HFF-Myc (cell line): Measurements from ENCODE around the gene LIPC.

Experiments used
- DNase-seq: peaks from one replicate; pipeline ENCODE4 v3.0.0-alpha.2; 2011; ENCODE audit warnings: low read depth; ENCODE audit errors: extremely low read depth
- H3K4me3 ChIP-seq: replicated peaks from 2 replicates; pipeline ENCODE4 v1.5.1; 2011; ENCODE audit warnings: low read depth, mild to moderate bottlenecking, control low read depth, low read length
- TF ChIP-seq, protein P1 (sequence below): IDR thresholded peaks from 2 replicates; pipeline ENCODE4 v1.5.1; 2012; ENCODE audit warnings: mild to moderate bottlenecking, low read depth, low read length, control low read depth; ENCODE audit errors: missing control alignments

Gene LIPC

DNA sequence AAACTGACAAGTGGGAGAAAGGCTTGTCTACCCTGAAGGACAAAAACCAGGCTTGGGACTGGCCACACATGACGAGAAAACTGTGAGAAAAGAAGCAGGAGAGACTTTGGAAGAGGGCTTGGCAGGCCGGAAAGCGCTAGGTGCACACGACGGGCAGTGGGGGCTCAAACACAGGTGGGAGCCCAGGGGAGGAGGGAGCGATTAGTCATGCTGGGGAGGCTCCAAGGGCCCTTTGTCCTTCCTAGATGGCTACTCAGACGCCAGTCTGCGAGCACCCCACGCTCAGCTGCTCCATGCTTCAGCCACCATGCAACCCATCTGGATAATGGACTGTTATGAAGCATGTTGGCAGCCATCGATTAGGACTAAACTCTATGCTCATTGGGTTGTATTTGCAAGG, 17.1 kb downstream of the LIPC start:
- TF ChIP-seq, protein P1, sequence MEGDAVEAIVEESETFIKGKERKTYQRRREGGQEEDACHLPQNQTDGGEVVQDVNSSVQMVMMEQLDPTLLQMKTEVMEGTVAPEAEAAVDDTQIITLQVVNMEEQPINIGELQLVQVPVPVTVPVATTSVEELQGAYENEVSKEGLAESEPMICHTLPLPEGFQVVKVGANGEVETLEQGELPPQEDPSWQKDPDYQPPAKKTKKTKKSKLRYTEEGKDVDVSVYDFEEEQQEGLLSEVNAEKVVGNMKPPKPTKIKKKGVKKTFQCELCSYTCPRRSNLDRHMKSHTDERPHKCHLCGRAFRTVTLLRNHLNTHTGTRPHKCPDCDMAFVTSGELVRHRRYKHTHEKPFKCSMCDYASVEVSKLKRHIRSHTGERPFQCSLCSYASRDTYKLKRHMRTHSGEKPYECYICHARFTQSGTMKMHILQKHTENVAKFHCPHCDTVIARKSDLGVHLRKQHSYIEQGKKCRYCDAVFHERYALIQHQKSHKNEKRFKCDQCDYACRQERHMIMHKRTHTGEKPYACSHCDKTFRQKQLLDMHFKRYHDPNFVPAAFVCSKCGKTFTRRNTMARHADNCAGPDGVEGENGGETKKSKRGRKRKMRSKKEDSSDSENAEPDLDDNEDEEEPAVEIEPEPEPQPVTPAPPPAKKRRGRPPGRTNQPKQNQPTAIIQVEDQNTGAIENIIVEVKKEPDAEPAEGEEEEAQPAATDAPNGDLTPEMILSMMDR: no peak
- no peak overlapping the region for H3K4me3 ChIP-seq
- no peak for DNase-seq

DNA sequence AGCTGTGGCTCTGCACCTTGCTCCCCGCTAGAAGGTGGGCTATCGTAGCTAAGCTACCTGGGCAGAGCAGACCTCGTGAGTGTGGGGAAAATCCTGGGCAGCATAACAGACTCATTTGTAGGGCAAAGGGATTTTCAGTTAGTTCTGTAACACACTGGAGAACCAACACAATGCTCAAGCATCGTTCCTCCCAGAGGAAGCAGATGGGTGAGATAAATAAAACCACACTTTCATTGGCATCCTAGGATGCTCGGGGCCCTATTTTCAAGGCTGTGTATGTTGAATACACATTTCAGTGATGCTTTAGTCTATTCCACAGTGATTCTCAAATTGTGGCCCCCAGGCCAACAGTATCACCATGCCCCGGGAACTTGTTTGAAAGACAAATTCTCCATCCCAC, 20.0 kb downstream of the LIPC start:
- no peak for DNase-seq
- no peak overlapping the region for H3K4me3 ChIP-seq
- TF ChIP-seq, protein P1: no peak

GRCh38 chr15:58452775-58453174, 21.0 kb downstream of the LIPC start:
- TF ChIP-seq, protein P1: no peak
- DNase-seq: no peak
- H3K4me3 ChIP-seq: no peak overlapping the region

DNA sequence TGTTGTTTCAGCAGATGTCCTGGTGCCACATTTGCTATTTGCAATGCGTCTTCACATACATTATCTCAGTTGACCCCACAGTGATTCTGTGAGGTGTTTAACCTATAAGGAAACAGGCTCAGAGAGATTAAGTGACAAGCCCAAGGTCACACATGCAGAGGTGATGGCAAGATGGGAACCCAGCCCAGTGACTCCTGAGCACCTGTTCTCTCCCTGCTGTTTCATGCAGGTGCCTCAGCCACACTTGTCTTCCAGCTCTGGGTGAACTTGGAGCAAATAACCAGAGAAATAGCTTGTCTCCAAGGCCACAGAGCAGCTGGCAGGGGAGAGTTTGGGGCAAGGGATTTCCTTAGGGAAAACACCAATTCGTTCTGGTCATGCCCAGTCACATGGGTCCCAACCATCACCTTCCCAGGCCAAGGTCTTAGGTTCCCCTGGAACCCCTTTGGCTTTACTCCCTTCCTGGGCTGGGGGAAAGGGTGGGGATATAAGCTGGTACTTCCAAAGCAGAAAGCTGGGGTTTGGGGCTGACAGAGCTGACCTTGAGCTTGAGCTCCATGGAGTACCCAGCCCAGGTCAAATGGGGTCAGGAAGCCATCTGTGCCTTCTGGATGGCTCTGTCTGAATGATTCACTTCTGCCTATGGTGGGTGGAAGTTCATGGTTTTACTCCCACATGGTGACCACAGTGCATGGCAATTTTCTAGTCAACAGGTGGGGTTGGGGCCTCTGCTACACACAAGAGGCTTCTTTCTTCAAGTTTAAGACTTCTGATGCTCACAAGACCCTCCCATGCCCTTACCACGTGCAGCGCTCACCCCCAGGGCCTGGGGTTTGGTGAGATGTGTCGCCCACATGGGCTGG, 22.4 kb downstream of the LIPC start:
- no peak overlapping the region for H3K4me3 ChIP-seq
- DNase-seq: no peak
- TF ChIP-seq, protein P1: no peak

- no peak for DNase-seq
- TF ChIP-seq, protein P1: no peak
- H3K4me3 ChIP-seq: no peak overlapping the region
Observed at GRCh38 chr15:58454950-58455401, 23.2 kb downstream of the LIPC start.

DNA sequence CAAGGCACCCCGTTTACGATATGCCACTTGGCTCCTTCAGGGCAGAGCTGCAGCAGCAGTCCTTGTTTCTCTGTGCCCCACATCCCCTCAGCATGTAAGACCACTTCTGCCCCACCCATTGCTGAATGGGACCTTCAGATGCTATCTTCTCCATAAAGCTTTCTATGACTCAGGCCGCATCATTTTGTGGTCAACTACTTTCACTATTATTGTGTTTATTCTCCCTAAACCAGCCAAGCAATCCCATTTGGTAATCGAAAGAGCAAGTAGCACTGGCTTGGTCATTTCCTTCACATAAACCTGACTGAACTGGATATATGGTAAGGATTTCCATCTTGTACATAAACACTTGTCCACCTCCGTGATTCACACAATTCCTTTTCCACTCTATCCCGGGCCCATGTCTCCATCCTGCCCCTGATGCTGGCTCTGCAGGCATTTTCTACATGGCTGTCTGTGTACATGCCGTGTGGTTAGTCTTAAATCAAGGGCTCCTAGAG, 25.7 kb downstream of the LIPC start:
- peak; percentile 88 for DNase-seq
- H3K4me3 ChIP-seq: no peak overlapping the region
- TF ChIP-seq, protein P1: no peak
